ENCODE data around the gene IBA57.

The IBA57 gene

GRCh38 chr1:228145463-228146416, 19.9 kb upstream of the IBA57 start:
- DNase-seq: no peak

DNA sequence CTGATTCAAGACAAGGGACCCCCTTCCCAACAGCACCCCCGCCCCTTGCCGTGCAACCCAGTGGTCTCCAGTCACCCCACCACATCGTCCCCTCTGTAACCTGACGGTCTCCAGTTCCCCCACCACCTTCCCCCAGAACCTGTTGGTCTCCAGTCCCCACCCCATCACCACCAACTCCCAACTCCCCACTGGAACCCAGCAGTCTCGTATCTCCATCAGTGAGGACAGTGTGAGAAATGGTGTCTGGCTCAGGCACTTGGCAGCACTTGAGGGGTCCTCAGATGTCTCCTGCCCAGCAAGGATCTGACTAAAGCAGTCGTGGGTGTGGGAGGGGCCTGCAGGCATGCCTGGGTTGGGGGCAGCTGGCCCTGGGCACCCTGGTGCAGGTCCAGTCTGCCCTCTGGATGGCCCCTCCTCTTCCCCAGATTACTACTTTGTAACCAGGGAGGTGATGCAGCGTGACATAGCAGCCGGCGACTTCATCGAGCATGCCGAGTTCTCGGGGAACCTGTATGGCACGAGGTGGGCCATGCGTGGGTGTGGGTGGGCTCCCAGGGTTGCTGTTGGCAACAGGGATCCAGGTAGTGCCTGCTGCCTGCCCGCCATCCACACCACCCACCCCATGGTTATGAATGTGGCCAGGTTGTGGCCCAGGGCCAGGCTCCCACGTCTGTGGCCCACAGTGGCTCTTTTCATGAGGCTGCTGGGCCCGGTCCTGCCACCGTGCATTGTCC, 19.0 kb upstream of the IBA57 start:
- no peak for DNase-seq

DNA sequence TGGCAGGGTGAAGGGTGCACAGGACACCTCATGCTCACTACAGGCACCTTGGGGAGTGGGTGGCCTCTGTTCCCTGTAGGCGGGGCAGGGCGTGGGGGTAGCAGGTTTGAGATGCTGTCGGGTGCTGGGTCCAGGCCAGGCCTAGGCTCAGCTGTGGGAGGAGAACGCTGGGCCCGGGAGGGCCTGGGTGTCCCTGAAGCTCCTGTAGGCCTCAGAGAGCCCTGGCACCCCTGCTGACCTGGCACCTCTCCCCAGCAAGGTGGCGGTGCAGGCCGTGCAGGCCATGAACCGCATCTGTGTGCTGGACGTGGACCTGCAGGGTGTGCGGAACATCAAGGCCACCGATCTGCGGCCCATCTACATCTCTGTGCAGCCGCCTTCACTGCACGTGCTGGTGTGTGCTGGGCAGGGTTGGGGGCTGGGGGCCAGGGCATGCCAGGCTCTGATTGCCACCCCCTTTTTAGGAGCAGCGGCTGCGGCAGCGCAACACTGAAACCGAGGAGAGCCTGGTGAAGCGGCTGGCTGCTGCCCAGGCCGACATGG, 18.4 kb upstream of the IBA57 start:
- DNase-seq: no peak

DNA sequence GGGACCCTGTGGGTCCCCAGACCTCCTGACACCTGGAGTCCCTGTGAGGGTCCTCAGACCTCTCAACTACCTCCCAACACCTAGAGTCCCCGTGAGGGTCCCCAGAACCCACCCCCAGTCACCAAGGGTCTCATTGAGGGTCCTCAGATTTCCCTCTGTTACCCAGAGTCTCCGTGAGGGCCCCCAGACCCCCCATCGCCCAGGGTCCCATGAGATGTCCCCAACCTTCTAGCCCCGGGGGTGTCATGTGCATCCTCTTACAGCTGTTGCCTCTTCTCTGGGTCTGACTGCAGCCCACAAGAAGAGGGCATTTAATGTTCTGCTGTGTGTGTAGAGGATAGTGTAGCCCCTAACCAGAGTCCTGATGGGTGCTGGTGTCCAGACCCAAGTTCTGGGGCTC, 17.8 kb upstream of the IBA57 start:
- DNase-seq: no peak

DNA sequence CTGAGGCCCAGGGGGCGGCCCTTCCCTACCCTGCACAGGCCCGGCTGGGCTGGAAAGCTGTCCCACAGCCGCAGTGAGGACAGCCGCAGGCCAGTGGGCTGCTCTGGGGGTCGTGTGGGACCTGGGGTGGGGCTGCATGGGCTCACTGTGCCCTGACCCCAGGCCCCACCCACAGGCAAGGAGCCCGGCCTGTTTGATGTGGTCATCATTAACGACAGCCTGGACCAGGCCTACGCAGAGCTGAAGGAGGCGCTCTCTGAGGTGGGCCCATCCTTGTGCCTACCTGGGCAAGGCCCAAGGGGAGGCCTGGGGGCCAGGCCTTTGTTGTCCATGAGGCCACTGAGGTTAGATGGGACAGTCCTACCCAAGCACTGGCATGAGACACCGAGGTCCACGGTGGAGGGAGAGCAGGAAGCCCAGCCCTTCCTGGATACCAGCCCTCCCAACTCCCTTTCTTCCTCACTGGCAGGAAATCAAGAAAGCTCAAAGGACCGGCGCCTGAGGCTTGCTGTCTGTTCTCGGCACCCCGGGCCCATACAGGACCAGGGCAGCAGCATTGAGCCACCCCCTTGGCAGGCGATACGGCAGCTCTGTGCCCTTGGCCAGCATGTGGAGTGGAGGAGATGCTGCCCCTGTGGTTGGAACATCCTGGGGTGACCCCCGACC, 17.3 kb upstream of the IBA57 start:
- DNase-seq: no peak

- DNase-seq: no peak
Measured at GRCh38 chr1:228148935-228149405, 16.6 kb upstream of the IBA57 start.

- DNase-seq: no peak
Measured at GRCh38 chr1:228149406-228150119, 16.0 kb upstream of the IBA57 start, which contains the start of gene GJC2. Gene GJC2, plus strand, starts transcription at chr1:228149930. Its CDS starts 7,829 bp downstream, at chr1:228157759.

DNA sequence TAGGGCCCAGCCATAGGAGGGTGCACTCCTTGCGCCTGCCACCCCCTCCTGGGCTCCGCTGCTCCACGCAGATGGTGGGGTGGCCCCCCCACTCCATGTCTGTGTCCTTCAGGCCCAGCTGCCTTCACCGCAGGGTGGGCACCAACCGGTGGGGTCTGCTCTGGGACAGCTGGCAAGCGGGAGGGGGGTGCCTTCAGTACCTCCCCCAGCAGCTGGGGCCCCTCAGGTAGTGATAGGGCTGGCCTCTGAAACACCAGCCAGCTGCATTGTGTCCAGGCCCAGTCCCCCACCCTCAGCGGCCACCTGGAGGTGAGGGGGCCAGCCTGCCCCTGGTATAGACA, 15.5 kb upstream of the IBA57 start:
- DNase-seq: no peak

DNA sequence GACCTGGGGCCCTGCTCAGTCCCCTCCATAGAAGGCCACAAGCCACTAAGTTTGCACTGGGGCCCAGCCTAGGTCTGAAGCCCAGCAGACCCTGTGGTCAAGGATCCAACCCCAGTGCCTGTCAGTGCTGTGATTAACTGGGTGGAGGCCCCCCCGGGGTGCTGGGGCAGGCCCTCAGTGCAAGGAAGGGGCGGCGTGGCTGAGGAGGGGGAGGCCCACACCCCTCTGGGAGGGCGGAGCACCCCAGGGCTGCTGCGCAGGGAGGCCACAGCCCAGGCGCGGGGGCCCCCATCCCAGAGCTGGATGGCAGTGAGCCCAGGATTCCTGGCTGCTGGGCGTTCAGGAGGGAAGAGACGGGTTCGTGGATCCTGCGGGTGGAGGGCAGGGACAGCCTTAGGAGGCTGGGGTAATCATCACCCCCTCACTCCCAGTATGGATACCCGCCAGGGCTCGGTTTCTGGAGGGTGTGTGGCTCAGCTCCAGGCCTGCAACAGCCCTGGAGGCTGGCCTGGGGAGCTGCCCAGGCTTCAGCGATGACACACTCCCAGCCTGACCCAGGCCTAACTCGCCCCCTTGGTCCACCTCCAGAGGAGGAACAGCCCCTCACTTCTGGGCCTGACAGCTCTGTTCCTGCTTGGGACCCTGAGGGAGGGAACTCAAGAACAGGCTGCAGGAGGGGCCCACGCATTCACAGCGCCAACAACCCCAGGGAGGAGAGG, 15.0 kb upstream of the IBA57 start:
- no peak for DNase-seq

DNA sequence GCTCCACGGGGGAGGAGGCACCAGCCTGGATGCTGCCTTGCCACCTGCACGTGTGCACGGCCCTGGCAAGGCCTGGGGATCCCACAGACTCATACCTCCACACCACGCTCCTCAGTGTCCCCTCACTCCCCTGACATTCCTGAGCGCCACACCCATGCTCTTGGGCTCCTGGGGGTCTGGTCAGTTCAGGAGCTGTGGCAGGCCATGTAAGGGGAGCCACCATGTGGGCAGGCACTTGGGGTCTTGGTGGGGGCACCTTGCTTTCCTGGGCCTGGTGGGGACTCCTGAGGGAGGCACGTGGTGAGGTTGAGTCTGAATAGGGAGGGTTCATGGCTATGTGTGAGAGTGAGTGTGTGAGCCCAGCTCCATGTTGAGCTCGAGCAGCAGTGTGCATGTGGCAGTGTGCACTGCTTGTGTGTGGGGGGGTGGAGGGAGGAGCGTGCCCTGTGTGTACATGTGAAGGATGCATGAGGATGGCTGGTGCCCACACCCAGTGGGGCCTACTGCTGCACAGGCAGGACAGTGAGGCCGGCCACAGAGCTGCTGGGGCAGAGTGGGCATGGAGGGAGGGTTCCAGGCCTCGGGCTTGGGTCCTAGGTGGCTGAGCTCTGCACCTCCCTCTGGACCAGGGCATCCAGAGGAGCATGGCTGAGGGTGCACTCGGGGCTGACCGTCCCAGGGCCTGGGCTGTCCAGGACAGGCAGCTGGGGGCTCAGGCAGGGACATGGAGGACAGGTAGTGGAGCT, 14.3 kb upstream of the IBA57 start:
- DNase-seq: no peak

DNA sequence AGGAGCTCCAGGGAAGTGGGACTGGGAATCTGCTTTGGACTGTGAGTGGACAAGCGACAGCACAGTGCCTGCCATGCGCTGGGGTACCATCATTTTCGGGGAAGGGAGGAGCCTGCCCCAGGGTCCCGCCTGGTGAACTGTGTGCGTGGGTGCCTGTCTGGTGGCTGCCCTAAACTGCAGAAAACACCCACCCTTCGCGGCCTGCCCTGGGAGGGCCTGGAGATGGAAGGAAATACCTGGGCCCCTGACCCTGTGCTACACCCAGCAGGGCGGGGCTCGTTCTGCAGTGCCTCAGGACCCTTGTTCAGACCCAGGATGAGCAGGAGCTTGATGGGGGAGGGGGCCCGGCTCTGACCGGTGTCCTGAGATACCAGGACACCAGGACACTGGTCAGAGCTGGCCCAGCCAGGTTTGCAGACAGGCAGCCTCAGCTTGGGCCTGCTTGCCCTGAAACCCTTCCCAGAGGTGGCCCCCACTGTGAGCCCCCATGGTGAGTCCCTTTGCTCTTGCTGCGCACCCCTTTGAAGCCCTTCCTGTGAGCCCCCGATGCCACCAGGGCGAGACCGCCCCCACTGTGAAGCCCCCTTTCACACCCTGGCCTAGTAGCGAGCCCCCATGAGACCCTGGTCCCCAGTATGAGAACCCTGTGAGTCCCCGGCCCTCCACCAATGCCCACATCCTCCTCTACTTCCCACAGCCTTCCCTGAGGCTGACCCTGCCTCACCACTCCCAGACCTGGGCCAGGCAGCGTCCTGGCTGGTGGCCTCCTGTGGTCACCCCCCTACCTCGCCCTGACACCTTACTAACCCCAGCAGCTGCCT, 13.3 kb upstream of the IBA57 start:
- no peak for DNase-seq

DNA sequence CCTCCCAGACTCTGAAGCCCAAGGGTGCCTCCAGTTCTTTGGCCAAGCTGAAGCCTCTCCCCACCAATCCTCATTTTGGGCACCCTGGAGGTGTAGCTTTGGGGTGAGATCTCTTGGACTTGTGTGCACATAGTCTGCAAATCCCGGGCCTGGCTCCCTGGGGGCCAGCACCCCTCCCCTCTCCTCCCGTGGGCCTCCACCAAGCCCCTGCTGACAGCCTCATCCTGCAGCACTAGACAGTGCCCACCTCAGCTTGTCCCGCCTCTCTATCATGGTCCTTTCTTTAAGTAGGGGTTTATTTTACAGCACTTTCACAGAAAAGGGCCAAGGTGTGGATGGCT, 12.7 kb upstream of the IBA57 start:
- no peak for DNase-seq

GRCh38 chr1:228154021-228154669, 11.5 kb upstream of the IBA57 start:
- DNase-seq: no peak

- DNase-seq: peak; percentile 29 to 51
Measured at GRCh38 chr1:228154670-228155571, 10.7 kb upstream of the IBA57 start.

GRCh38 chr1:228155596-228156514, 9.7 kb upstream of the IBA57 start:
- DNase-seq: no peak

DNA sequence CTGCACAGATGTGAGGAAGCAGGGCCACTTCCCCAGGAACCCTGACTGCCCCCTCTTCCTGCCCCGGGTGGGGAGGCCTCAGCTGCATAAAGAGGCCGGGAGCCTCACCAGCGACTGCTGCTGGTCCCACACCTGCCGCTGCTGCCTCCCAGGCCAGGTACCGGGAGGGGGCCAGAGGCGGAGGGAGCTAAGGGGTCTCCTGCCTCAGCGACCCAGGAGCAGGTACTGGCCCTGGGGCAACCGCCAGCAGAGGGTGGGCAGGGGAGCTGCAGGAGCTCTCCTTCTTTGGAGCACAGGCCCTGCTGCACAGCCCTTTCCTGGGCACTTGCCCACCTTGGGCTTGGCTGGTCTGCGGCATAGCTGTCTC, 9.1 kb upstream of the IBA57 start:
- DNase-seq: no peak

DNA sequence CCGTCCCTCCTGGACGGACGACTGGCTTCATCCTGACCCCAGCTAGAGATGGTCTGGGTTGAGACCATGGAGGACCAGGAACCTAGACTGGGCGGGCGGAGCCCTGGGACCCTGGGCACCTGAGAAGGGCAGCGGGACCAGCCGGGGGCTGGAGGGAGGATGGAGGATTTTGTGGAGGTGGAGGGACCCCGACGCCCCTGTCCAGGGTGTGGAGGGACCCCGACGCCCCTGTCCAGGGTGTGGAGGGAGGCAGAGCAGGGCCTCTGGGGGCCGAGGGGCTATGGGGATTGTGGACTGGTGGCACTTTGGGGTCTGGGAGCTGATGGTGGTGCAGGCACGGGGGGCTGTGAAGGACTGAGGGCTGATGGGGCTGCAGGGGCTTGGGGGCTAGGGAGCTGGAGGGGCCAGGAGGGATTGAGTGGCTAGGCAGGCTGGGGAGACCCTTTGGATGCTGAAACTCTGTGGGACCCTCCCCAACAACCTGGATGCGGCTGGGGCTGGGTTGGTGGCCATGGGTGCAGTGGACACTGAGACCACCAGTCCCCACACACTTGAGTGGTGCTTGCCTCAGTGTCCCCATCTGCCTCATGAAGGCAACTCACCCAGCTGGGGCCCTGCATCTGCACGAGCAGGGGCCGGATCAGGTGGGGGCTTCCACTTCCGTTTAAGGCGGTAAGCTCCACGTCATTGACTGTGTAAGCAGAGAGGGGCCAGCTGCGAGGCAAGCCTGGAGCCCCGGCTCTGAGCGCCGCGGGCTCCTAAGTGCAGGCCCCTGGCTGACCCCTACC, 8.5 kb upstream of the IBA57 start:
- DNase-seq: no peak
